Astrocyte of the cerebellum (primary cell): ENCODE results near the gene OTX1.

Source experiments
- DNase-seq: peaks from one replicate; pipeline ENCODE4 v3.0.0-alpha.2; 2011; ENCODE audit warnings: low read depth
- H3K4me3 ChIP-seq: 2 replicates; pipeline ENCODE4 v1.5.1; 2011; ENCODE audit warnings: mild to moderate bottlenecking, low read depth, low read length, moderate library complexity
- in situ Hi-C: cut with HindIII; loops from 2 replicates; pipeline ENCODE4 v1.10.0; 2017; ENCODE audit warnings: low sequenced_read_pairs
- TF ChIP-seq, protein P1 (sequence below): IDR thresholded peaks from 2 replicates; pipeline ENCODE4 v1.5.1; 2012; ENCODE audit warnings: low read length, low read depth, moderate library complexity, mild to moderate bottlenecking; ENCODE audit errors: missing control alignments

Gene OTX1

DNA sequence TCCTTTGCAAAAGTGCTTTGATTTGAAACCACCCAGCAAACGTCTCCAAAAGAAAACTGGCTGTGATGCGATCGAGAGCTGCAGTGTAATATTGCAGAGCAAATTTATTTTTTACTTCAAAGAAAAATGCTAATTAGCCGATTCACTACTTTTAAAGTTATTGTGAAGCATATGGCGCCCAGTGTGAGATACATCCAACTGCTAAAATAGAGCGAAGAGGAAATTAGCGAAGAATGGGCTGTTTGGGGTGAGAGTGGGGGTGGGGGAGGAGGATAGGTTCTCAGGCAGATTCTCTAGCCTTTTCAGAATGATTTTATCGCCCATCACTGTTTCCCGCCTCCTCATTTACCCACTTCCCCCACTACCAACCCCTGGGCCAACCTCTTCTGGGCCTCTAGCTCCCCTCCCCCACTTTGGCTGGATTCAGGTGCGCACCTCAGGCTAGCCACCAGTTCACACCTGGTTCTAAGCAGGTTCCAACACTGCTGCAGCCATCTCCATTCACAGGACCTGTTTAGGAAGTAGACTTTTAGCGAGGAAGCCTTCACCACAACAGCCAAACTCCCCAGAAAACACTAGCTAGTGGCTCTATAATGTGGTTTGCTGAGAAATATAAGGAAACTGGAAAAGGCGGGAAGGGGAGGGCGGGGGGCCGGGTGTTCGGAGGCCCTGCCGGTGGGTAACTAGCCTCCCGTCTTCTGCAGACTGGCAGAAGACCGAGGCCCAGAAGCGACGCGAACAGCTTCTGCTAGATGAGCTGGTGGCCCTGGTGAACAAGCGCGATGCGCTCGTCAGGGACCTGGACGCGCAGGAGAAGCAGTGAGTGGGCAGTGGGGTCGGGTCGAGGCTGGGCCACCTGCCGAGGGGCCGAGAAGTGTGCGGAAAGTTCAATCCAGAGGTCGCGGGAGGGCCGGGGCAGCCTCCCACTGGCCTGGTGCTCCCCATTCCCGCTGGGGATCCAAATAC, 6.0 kb upstream of the OTX1 start:
- in situ Hi-C loops: no loop called here
- H3K4me3 ChIP-seq: no peak overlapping the region
- TF ChIP-seq, protein P1, sequence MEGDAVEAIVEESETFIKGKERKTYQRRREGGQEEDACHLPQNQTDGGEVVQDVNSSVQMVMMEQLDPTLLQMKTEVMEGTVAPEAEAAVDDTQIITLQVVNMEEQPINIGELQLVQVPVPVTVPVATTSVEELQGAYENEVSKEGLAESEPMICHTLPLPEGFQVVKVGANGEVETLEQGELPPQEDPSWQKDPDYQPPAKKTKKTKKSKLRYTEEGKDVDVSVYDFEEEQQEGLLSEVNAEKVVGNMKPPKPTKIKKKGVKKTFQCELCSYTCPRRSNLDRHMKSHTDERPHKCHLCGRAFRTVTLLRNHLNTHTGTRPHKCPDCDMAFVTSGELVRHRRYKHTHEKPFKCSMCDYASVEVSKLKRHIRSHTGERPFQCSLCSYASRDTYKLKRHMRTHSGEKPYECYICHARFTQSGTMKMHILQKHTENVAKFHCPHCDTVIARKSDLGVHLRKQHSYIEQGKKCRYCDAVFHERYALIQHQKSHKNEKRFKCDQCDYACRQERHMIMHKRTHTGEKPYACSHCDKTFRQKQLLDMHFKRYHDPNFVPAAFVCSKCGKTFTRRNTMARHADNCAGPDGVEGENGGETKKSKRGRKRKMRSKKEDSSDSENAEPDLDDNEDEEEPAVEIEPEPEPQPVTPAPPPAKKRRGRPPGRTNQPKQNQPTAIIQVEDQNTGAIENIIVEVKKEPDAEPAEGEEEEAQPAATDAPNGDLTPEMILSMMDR: no peak
- no peak for DNase-seq

DNA sequence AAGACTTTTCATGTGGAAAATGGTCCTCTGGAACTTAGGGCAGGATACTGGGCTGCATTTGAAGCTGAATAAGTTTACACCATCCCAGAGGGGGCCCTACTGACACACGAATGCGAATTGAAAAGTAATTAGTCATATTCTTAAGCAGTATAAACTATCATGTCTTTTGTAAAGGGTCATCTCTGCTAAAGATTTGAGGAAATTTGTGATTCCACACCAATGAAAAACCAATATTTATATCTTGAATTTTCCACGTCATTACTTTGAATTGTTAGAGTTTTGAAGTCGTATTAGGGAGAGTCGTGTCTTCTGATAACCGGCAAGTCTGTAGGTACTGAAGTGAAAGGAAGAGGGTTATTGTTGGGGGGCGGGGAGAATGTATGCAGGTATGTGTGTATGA, 4.1 kb upstream of the OTX1 start:
- H3K4me3 ChIP-seq: no peak overlapping the region
- in situ Hi-C loops: no loop called here
- TF ChIP-seq, protein P1: no peak

DNA sequence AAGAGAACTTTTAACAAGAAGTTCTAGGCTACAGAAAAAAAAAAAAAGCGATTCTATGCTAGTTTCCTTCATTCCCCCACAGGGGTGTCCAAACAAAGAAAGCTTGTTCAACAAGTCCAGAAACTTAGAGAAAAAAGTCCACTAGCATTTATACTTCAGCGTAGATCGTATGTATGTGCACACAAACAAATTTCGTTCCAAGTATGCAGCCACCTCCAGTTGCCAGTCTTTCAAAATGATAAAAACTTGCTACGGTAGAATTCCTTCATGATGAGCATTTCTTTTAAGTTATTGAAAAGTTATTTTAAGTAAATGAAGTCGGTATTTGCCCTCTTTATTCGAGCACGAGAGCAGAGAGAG, 3.7 kb upstream of the OTX1 start:
- in situ Hi-C loops: no loop called here
- DNase-seq: no peak
- H3K4me3 ChIP-seq: no peak overlapping the region
- TF ChIP-seq, protein P1: no peak

More for the DNA sequence above, 4.1 kb upstream of the OTX1 start:
- DNase-seq: no peak

DNA sequence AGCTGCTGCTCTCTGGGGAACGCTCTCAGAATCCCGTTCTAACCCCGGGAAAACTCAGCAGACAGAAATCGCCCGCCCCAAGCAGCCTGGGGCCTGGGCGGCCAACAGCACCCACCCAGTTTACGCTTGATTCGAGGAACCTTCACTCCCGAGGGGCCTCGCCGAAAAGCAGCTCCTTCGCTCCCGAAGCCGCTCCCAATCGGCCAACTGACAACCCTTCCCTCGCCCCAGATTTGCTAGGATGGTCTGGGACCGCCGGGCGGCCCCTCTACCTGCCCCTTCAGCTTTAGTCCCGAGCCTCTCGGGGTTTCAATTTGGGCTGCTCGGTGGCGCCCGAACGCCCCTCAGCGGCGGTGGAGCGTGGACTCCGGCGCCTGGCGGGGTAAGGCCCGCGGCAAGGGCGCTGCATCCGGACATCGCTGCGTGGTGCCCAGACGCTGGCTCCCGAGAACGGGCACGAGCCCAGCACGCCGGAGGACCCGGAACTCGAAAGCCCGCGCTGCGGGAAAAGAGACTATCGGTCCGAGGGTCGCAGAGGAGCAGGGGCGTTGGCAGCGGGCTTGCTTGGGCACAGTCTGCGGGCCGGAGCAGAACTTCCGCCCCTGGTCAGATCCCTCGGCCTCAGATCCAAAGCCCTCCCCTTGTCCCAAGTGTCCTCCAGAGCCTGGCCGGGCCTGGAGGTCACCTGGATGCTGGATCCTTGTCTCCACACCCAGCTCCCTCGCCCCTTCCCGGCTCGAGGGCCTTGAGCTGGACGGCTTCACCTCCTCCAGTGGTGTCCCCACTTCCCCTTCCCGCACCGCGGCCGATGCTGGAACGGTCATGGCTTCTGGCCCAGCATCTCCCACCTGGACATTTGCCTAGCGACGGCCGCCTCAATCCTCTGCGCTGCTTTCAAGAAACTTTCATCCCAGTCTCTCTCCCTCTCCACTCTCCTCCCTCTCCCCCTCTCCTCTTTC, 3.0 kb upstream of the OTX1 start:
- peak overlapping the region; percentile 9 for H3K4me3 ChIP-seq
- no peak for DNase-seq
- in situ Hi-C loops: no loop called here
- TF ChIP-seq, protein P1: no peak

DNA sequence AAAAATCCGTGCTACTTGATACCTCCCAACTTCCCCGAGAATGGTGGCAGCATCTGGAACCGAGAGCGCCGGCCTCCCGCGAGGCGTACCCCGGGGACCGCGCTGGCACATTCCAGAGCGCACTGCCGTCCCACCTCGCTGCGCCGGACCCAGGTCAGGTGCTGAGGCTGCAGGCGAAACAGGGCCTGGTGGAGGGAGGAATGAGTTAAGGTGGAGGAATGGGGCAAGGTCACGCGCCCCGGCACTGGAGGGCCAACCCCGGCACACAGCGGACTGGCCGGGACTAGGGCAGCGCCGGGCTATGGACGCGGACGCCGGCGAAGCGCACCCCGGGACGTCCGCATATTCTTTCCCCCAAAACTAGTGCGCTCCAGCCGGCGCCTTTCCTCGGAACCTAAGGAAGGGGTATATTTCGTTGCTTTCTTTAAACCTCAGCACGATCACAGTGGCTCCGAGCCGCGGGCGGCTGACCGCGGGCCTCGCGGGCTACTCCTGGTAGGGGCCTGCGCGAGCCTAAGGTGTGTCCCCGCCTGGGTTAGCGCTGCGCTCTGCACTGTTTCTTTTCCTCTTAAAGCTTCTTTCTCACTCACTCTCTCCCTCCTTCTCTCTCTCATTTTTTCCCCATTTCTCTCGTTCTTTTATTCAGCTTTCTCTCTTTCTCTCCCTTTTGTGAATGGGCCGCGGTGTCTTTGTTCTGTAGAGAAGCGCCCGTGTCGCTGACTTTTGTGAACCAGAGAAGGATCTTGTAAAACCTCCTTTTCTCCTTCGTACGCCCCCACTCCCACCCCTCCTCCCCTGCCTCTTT, 2.1 kb upstream of the OTX1 start:
- in situ Hi-C loops: no loop called here
- DNase-seq: no peak
- TF ChIP-seq, protein P1: no peak
- no peak overlapping the region for H3K4me3 ChIP-seq
